Placental pericyte (primary cell): ENCODE data around the gene MICAL3. TPM values are rescaled to one million over a fixed set of nuclear protein-coding genes. Genes with fewer than 3 reads are reported as not detected.

ENCODE experiments used
- small RNA-seq: library from RNA; depleted of rRNA; stranded (forward); fragments of <200 nt; gene quantifications from one replicate; pipeline ENCODE3, GENCODE V24; 2012; ENCODE audit warnings: low replicate concordance
- total RNA-seq: library from RNA; depleted of rRNA; stranded (reverse); fragments of >200 nt; gene quantifications from 2 replicates; pipeline ENCODE4 v1.2.3, GENCODE V29; 2012

MICAL3 gene, protein sequence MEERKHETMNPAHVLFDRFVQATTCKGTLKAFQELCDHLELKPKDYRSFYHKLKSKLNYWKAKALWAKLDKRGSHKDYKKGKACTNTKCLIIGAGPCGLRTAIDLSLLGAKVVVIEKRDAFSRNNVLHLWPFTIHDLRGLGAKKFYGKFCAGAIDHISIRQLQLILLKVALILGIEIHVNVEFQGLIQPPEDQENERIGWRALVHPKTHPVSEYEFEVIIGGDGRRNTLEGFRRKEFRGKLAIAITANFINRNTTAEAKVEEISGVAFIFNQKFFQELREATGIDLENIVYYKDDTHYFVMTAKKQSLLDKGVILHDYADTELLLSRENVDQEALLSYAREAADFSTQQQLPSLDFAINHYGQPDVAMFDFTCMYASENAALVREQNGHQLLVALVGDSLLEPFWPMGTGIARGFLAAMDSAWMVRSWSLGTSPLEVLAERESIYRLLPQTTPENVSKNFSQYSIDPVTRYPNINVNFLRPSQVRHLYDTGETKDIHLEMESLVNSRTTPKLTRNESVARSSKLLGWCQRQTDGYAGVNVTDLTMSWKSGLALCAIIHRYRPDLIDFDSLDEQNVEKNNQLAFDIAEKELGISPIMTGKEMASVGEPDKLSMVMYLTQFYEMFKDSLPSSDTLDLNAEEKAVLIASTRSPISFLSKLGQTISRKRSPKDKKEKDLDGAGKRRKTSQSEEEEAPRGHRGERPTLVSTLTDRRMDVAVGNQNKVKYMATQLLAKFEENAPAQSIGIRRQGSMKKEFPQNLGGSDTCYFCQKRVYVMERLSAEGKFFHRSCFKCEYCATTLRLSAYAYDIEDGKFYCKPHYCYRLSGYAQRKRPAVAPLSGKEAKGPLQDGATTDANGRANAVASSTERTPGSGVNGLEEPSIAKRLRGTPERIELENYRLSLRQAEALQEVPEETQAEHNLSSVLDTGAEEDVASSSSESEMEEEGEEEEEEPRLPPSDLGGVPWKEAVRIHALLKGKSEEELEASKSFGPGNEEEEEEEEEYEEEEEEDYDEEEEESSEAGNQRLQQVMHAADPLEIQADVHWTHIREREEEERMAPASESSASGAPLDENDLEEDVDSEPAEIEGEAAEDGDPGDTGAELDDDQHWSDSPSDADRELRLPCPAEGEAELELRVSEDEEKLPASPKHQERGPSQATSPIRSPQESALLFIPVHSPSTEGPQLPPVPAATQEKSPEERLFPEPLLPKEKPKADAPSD (N-terminal part only)
- 28.0 and 32.8 TPM in 2 replicates for total RNA-seq

DNA sequence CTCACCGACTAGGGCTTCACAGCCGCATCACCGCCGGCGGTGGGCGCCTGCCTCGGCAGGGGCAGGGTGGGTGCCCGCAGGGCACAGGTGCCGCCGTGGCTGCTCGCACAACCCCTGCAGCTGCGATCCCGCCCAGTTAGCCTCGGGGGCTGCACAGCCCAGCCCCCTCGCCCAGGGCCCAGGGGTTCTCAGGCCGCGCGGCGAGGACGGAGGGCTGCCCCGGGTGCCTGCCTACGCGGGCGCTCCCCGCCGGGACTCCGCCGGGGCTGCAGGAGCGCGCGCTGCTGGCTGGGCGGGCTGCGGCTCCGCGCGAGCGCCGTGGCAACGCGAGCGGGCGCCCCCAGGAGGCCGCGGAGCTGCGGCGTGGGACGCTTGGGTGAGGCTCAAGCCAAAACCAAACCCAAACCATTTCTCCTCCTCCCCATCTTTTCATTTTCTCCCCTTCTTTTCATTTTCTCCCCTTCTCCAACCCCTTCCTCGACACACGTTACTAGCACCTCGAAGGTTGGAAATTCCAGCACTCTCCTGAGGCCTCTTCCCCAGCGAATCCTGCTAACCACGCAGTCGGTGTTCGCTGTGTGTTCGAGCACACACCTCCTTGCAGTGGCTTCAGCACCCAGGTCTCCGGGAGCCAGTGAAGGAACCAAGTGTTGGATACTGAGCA, at the start of gene MICAL3:
Gene MICAL3 (minus strand): TSS at position 286 of the 664 bp plus-strand sequence. CDS start 117,749 bp downstream, outside the sequence.

DNA sequence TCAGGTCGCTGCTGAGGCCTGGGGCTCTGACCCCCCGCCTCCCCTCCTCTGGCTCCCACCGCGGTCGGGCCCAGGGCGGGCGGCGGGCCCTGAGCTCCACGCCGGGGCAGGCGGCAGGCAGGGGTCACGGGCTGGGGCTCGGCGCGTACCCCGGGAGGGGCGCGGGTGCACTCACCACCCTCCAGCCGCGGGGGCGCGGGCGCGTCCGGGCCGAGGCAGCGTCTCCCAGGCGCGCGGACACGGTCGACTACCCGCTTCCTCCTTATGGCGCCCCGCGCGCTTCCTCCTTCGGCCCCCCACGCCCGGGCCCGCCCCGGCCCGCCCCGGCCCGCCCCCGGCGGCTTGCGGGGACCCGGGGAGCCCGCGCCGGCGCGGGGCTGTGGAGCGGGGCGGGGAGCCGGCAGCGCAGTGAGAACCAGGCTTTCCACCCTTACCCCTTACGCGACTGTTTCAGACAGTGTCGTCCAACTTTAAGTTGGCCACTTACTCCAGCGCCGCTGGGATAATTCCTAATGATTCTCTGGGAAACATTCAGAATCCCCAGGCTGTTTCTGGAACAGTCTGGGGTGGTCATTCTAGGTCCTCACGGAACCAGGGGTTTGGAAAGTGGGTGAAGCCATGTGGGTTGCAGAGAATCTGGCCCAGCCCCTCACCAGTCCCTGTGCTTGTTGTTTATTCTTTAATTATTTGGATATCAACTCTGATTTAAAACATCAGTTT, 250.0 kb downstream of the MICAL3 start, which contains the start of gene BID:
Gene BID (minus strand): TSS at position 264 of the 720 bp plus-strand sequence. CDS start 24,353 bp downstream, outside the sequence.

Small RNA genes lying within 50 kb of the gene (small RNA-seq; reads per million reads assigned to genes)
- gene MIR3198-1 (not detected), gene MIR648 (not detected)

Other genes with a start within 250 kb of the MICAL3 start
- gene PEX26, start 53.4 kb upstream of the MICAL3 start, total RNA-seq: 24.1 and 39.8 TPM in 2 replicates
- gene TUBA8, start 86.2 kb upstream of the MICAL3 start, total RNA-seq: 0.43 and 0.66 TPM in 2 replicates
- 2.8 and 3.7 TPM in 2 replicates for gene USP18, start 125.6 kb upstream of the MICAL3 start, total RNA-seq